ENCODE measurements around the gene PTRH1.
"Not testable (repeated sequence)": the region's sequence is repeated elsewhere in the genome, so short reads cannot be mapped to it uniquely, and the experiment has no call there.

The PTRH1 gene, protein sequence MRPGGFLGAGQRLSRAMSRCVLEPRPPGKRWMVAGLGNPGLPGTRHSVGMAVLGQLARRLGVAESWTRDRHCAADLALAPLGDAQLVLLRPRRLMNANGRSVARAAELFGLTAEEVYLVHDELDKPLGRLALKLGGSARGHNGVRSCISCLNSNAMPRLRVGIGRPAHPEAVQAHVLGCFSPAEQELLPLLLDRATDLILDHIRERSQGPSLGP

DNA sequence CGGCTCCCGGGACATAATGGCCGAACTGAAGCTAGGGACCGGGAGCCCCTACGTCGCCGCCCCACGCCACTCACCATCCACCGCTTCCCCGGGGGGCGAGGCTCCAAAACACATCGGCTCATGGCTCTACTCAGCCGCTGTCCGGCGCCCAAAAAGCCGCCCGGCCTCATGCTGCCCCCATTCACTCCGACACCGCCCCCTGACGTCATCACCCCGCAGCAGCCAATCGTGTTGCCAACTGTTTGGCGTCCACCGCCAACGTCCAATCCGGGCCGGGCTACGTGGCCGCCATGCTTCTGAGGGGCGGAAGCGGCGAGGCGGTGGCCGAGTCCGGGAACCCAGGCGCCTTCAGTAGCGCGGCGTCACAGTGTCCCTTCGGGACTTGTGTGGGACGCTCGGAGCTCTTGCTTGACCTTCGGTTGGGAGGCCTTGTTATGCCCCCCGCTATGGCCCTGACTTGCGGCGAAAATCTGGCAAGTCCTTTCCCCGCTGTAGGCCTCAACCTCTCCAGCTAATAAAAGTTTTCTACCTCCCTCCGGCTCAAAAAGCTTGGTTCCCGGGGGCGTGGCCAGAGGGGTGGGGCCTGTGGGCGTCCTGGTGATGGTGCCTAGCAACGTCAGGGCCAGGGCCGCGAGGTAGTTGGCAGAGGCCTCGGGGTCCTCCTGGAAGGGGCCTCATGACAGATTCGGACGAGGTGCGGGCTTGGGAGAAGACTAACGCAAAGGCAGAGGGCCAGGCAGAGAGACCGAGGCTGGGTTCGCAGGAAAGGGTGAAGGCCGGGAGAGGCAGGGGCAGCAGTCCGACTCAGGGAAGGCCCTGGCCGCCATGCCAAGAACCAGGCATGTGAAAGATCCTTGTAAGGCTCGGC is at the start of gene PTRH1, which contains the start of gene TTC16:
Gene PTRH1 (minus strand): TSS at position 194 of the 868 bp plus-strand sequence. CDS start 24 bp downstream, at position 170.
Gene TTC16 (plus strand): TSS at position 610 of the 868 bp plus-strand sequence. CDS start 67 bp downstream, at position 677.
- peak; percentile 99 for DNase-seq (ENCODE audit: low spot score)

DNA sequence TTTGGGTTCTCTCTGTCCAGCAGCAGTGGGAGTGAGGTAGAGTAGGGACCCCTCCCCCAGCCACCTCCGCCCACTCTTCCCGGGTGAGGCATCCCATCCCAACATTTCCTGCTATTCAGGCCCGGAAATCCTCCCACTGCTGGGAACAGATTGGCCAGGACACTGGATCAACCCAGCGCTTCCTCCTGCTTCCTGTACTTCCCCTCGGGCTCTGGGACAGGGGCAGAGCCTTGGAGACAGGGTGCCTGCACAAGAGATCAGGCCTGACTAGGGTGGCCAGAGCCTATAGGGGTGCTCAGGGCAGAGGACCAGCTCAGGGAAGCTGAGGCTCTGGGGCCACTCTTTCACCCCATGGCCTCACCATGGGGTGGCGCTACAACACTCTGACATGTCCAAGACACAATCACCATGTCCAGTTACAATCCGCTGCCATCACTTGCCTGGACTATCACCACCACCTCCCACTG is 48.5 kb upstream of the PTRH1 start:
- DNase-seq (ENCODE audit: low spot score): no peak

GRCh38 chr9:127762111-127762676 is 46.7 kb upstream of the PTRH1 start:
- DNase-seq (ENCODE audit: low spot score): peak; percentile 67

GRCh38 chr9:127761491-127761956 is 46.1 kb upstream of the PTRH1 start:
- no peak for DNase-seq (ENCODE audit: low spot score)

- DNase-seq (ENCODE audit: low spot score): no peak
Observed at GRCh38 chr9:127761061-127761460, 45.6 kb upstream of the PTRH1 start.

DNA sequence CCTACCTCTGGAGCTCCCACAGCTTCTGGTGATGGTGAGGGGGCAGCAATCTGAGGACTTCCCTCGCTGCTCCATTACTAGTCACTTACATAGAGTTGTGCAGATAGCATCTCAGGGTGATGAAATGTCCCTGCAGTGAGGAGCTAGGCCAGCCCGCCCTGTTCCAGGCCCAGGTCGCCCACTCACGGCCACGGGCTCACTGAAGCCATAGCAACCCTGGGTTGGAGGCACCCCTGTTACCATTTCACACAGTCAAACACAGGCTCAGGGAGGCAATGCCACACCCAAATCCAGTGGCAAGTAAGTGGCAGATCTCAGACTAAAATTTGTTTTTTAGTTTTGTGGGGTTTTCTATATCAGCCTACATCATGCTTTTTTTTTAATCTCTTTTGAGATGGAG is 43.4 kb upstream of the PTRH1 start:
- DNase-seq (ENCODE audit: low spot score): no peak

GRCh38 chr9:127756776-127757175 is 41.3 kb upstream of the PTRH1 start:
- DNase-seq (ENCODE audit: low spot score): not testable (repeated sequence)

GRCh38 chr9:127756233-127756632 is 40.8 kb upstream of the PTRH1 start:
- no peak for DNase-seq (ENCODE audit: low spot score)

- DNase-seq (ENCODE audit: low spot score): no peak
Observed at GRCh38 chr9:127755061-127756060, 39.9 kb upstream of the PTRH1 start.

GRCh38 chr9:127754099-127755060 is 38.9 kb upstream of the PTRH1 start:
- peak; percentile 76 for DNase-seq (ENCODE audit: low spot score)

- DNase-seq (ENCODE audit: low spot score): no peak
Observed at GRCh38 chr9:127753622-127754021, 38.2 kb upstream of the PTRH1 start.

- DNase-seq (ENCODE audit: low spot score): no peak
Observed at GRCh38 chr9:127753148-127753547, 37.7 kb upstream of the PTRH1 start.

DNA sequence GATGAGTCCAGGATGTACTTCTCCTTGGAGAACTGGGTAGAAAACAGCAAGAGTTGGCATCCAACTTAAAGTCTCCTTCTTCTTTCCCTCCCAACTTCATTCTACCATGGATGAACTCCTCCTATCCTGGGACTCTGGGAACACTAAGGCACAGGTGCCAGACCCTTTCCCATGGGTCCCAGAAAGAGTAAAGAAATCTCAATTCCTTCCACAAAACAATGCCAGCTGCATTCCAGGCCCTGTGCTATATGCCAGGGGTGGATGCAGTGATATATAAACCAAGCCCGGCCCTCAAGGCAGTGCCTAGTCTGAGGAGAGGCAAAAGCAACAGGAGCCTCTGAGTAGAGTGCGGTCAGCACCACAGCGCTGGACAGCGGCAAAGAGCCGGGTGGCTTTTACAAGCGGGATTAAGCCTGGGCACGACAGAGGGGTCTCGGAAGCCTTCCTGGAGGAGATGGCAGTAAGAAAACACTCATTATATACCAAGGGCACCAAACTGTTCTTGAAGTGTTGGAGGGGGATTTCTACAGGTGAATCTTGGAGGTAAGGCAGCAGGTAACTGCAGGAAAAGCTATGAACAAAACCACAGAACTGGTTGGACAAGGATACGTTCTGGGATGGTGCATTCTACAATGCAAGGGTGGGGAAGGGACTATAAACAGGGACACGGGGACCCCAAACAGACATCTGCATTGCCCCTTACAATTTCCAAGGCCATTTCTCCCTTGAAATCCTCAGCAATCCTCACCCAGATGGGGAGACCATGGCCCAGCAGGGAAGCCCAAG is 36.0 kb upstream of the PTRH1 start:
- no peak for DNase-seq (ENCODE audit: low spot score)

GRCh38 chr9:127749090-127749787 is 33.8 kb upstream of the PTRH1 start:
- no peak for DNase-seq (ENCODE audit: low spot score)

- DNase-seq (ENCODE audit: low spot score): no peak
Observed at GRCh38 chr9:127746959-127747569, 31.6 kb upstream of the PTRH1 start.

DNA sequence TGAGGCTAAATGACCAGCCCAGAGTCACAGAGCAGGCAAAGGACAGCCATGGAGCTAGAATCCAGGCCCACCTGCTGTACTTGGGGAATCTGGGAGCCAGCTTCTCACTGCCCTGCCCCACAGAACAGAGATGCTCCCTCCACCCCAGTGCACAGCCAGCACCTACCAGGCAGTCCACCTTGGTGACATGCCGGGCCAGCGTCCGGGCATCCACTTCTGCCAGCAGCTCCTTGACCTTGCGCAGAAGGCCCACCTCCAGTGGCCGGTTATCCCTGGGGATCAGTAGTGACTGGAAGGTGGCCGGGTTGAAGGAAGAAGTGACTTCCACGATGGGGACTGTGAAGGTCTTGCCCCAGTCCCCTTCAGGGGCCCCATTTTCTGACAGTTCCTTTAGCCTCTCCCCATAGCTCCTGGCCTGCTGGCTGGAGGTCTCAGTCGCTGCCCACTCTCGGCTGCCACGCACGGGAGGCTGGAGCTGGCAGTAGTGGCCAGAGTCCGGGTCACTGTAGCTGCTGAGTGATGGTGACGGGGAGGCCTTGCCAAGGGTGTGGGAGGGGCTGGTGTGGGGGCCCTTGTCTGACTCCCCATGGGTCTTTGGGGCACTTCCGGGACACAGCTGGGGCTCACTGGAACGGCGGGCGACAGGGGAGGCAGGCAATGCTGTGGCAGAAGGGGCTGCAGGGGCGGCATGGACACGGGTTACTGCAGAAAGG is 29.1 kb upstream of the PTRH1 start:
- no peak for DNase-seq (ENCODE audit: low spot score)

DNA sequence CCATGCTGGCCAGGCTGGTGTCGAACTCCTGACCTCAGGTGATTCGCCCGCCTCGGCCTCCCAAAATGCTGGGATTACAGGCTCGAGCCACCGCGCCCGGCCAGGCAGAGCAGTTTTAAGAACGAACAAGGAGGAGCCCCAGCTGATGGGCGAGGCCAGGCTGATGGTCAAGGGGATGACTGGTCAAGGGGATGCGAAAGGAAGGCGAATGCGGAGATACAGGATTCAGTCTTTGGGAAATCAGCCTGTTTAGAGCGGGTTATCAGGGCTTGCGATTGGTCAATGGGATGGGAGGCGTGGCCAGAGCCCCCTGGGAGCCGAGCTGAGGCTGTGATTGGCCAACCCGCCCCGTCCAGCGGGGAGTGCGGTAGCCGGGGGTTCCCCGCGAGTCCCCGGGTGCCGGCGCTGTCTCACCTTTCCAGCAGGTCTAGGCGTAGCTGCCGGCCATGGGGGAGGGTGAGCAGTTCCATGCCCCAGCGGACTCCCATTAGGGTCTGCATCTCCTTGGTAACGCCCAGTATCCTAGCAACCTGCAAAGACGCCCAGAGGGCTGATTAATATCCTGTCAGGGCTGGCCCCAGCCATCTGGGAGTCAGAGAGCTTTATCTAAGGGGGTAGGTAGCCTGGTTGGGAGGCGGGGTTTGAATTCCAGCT is 27.1 kb upstream of the PTRH1 start:
- DNase-seq (ENCODE audit: low spot score): no peak
